Measurements from ENCODE around the gene AASS. TPM values are rescaled to one million over a fixed set of nuclear protein-coding genes. Genes with fewer than 3 reads are reported as not detected.
A peak's percentile ranks its signal among the peaks of the same experiment; 100 is the strongest.

Gene AASS
- total and polyA plus RNA-seq, 2 experiments from 2014 or later: 368 to 789 TPM

GRCh38 chr7:122033641-122034040 is 110.4 kb downstream of the AASS start:
- ATAC-seq: no peak
- no peak for DNase-seq (ENCODE audit: low spot score)
- Histone ChIP-seq H3F3A (replicated peaks; ENCODE audit: low read depth) (no peaks in the 10 kb centered on the region), H3K4me3 (no peak overlapping the region), H3K4me2 (no peak overlapping the region), H3K27me3 (ENCODE audit: insufficient read depth) (no peaks in the 10 kb centered on the region), H3K9me2 (ENCODE audit: insufficient read depth) (no peaks in the 10 kb centered on the region), H2AFZ (no peak overlapping the region), H3K36me3 (ENCODE audit: insufficient read depth) (peaks cover 21% of the 10 kb centered on the region), H3K27ac (ENCODE audit: low read depth) (no peak overlapping the region), H3K4me1 (ENCODE audit: insufficient read depth) (no peaks in the 10 kb centered on the region), H4K20me1 (replicated peaks; ENCODE audit: insufficient read depth) (no peaks in the 10 kb centered on the region), H3K79me2 (replicated peaks; ENCODE audit: insufficient read depth) (no peaks in the 10 kb centered on the region)
- H3K27me3 Mint-ChIP-seq (ENCODE audit: insufficient read depth, low read depth, poor library complexity): peaks cover 2% of the 10 kb centered on the region
- H3K9me3 Mint-ChIP-seq: no peaks in the 10 kb centered on the region
- TF ChIP-seq STAT1 (IDR thresholded peaks at IDR 0.05; ENCODE audit: unreplicated experiment): no peak
- no peak for TF ChIP-seq EZH2phosphoT487 (IDR thresholded peaks at IDR 0.05; ENCODE audit: unreplicated experiment)
- no peak for TF ChIP-seq ZNF462 (CRISPR knock-in tag; IDR thresholded peaks at IDR 0.05)
- no peak for TF ChIP-seq CTCF (conservative IDR thresholded peaks at IDR 0.05; ENCODE audit: low read depth in 2 of 2)
- H3K27ac Mint-ChIP-seq: no peak overlapping the region
- no peaks in the 10 kb centered on the region for H3K4me1 Mint-ChIP-seq
- no peak overlapping the region for H3K4me3 Mint-ChIP-seq
- peaks cover 32% of the 10 kb centered on the region for H3K36me3 Mint-ChIP-seq (ENCODE audit: low read depth)

GRCh38 chr7:122027058-122027457 is 117.0 kb downstream of the AASS start:
- H3K36me3 ChIP-seq (ENCODE audit: insufficient read depth): peaks cover 6% of the 10 kb centered on the region; the same call in 1 of the 2 replicates
- no peaks in the 10 kb centered on the region for H3K36me3 Mint-ChIP-seq (ENCODE audit: low read depth)
- no peaks in the 10 kb centered on the region for H4K20me1 ChIP-seq (replicated peaks; ENCODE audit: insufficient read depth)
- no peak overlapping the region; the same call in 1 of the 2 replicates for H3K27ac Mint-ChIP-seq
- no peaks in the 10 kb centered on the region for H3K4me1 ChIP-seq (ENCODE audit: insufficient read depth)
- no peaks in the 10 kb centered on the region for H3K27me3 Mint-ChIP-seq (ENCODE audit: insufficient read depth, low read depth, poor library complexity)
- H3K9me3 Mint-ChIP-seq: no peaks in the 10 kb centered on the region
- no peaks in the 10 kb centered on the region for H3K27me3 ChIP-seq (ENCODE audit: insufficient read depth)
- H2AFZ ChIP-seq: no peak overlapping the region
- H3K4me2 ChIP-seq: no peak overlapping the region
- DNase-seq (ENCODE audit: low spot score): peak; percentile 33
- ATAC-seq: peak; percentile 75
- no peaks in the 10 kb centered on the region for H3K79me2 ChIP-seq (replicated peaks; ENCODE audit: insufficient read depth)
- no peaks in the 10 kb centered on the region for H3K4me1 Mint-ChIP-seq
- no peaks in the 10 kb centered on the region for H3K9me2 ChIP-seq (ENCODE audit: insufficient read depth)
- no peaks in the 10 kb centered on the region for H3F3A ChIP-seq (replicated peaks; ENCODE audit: low read depth)
- H3K4me3 Mint-ChIP-seq: no peak overlapping the region
- H3K27ac ChIP-seq (ENCODE audit: low read depth): no peak overlapping the region
- no peak overlapping the region for H3K4me3 ChIP-seq
- TF ChIP-seq EZH2phosphoT487 (IDR thresholded peaks at IDR 0.05; ENCODE audit: unreplicated experiment) (no peak), ZNF331 (CRISPR knock-in tag; IDR thresholded peaks at IDR 0.05; ENCODE audit: low read depth) (no peak), ZNF114 (CRISPR knock-in tag; IDR thresholded peaks at IDR 0.05) (no peak), ETS1 (IDR thresholded peaks at IDR 0.05) (no peak), JUNB (IDR thresholded peaks at IDR 0.05; ENCODE audit: unreplicated experiment) (no peak), EZH2 (IDR thresholded peaks at IDR 0.05; ENCODE audit: low read depth, unreplicated experiment) (no peak), NANOG (IDR thresholded peaks at IDR 0.05; ENCODE audit: borderline replicate concordance) (no peak), CTCF (conservative IDR thresholded peaks at IDR 0.05; ENCODE audit: low read depth in 2 of 2) (no peak), POLR2AphosphoS5 (IDR thresholded peaks at IDR 0.05; ENCODE audit: low read depth) (no peak)

All from GM23338 (cell line).